ENCODE results near the gene FOXP1.

DNA sequence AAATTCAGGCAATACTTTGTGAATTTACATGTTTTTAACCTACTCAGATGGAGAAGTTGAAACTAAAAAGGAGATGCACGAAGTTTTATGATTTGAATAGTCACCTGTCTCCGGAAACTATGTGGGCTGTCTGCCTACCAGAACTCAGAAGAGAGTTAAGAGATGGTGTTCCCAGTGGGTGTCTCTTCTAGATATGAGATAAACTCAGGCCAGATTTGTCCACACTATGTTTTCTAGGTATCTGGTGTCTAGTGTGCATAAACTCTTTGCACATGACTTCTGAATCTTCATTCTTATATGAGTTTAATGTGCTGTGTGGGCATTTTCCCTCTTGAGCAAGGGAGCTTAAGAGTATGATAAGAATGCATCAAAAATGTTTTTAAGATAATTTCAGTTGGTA is 222.8 kb downstream of the FOXP1 start:
- TF ChIP-seq, protein P1, sequence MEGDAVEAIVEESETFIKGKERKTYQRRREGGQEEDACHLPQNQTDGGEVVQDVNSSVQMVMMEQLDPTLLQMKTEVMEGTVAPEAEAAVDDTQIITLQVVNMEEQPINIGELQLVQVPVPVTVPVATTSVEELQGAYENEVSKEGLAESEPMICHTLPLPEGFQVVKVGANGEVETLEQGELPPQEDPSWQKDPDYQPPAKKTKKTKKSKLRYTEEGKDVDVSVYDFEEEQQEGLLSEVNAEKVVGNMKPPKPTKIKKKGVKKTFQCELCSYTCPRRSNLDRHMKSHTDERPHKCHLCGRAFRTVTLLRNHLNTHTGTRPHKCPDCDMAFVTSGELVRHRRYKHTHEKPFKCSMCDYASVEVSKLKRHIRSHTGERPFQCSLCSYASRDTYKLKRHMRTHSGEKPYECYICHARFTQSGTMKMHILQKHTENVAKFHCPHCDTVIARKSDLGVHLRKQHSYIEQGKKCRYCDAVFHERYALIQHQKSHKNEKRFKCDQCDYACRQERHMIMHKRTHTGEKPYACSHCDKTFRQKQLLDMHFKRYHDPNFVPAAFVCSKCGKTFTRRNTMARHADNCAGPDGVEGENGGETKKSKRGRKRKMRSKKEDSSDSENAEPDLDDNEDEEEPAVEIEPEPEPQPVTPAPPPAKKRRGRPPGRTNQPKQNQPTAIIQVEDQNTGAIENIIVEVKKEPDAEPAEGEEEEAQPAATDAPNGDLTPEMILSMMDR (IDR thresholded peaks at IDR 0.05), result no peak
- TF ChIP-seq EZH2 (IDR thresholded peaks at IDR 0.05; ENCODE audit: borderline replicate concordance, insufficient read depth, low read depth, low read length, poor library complexity, severe bottlenecking), result no peak

Measured in B cell (primary cell).